ENCODE results near the gene TNFAIP1. TPM values are rescaled to one million over a fixed set of nuclear protein-coding genes. Genes with fewer than 3 reads are reported as not detected.

Gene TNFAIP1
- total RNA-seq, 1 donor from 2014 or later: 59.2 TPM

- H3K9me3 Mint-ChIP-seq (ENCODE audit: unreplicated experiment): no peaks in the 10 kb centered on the region
- no peak overlapping the region for H3K27ac Mint-ChIP-seq (ENCODE audit: unreplicated experiment)
- H3K4me1 Mint-ChIP-seq (ENCODE audit: unreplicated experiment): peaks cover 16% of the 10 kb centered on the region
- H3K27me3 Mint-ChIP-seq (ENCODE audit: unreplicated experiment): no peaks in the 10 kb centered on the region
- TF ChIP-seq CTCF (IDR thresholded peaks at IDR 0.05): no peak
- H3K4me3 Mint-ChIP-seq (ENCODE audit: unreplicated experiment): no peak overlapping the region
- no peaks in the 10 kb centered on the region for H3K36me3 Mint-ChIP-seq (ENCODE audit: unreplicated experiment)
- DNase-seq (ENCODE audit: extremely low spot score, unreplicated experiment): no peak
Measured at GRCh38 chr17:28367641-28368305, 32.2 kb downstream of the TNFAIP1 start.

GRCh38 chr17:28368306-28368831 is 32.8 kb downstream of the TNFAIP1 start:
- H3K27ac Mint-ChIP-seq (ENCODE audit: unreplicated experiment): no peak overlapping the region
- no peaks in the 10 kb centered on the region for H3K36me3 Mint-ChIP-seq (ENCODE audit: unreplicated experiment)
- no peak for DNase-seq (ENCODE audit: extremely low spot score, unreplicated experiment)
- H3K27me3 Mint-ChIP-seq (ENCODE audit: unreplicated experiment): no peaks in the 10 kb centered on the region
- TF ChIP-seq CTCF (IDR thresholded peaks at IDR 0.05): no peak
- peaks cover 22% of the 10 kb centered on the region for H3K4me1 Mint-ChIP-seq (ENCODE audit: unreplicated experiment)
- no peaks in the 10 kb centered on the region for H3K9me3 Mint-ChIP-seq (ENCODE audit: unreplicated experiment)
- no peak overlapping the region for H3K4me3 Mint-ChIP-seq (ENCODE audit: unreplicated experiment)

GRCh38 chr17:28368915-28369683 is 33.5 kb downstream of the TNFAIP1 start:
- TF ChIP-seq CTCF (IDR thresholded peaks at IDR 0.05): no peak
- no peak overlapping the region for H3K4me3 Mint-ChIP-seq (ENCODE audit: unreplicated experiment)

GRCh38 chr17:28369684-28370034 is 34.1 kb downstream of the TNFAIP1 start:
- Mint-ChIP-seq H3K9me3 (ENCODE audit: unreplicated experiment) (no peaks in the 10 kb centered on the region), H3K4me3 (ENCODE audit: unreplicated experiment) (no peak overlapping the region), H3K27me3 (ENCODE audit: unreplicated experiment) (no peaks in the 10 kb centered on the region), H3K4me1 (ENCODE audit: unreplicated experiment) (peaks cover 26% of the 10 kb centered on the region), H3K36me3 (ENCODE audit: unreplicated experiment) (no peaks in the 10 kb centered on the region), H3K27ac (ENCODE audit: unreplicated experiment) (no peak overlapping the region)
- no peak for DNase-seq (ENCODE audit: extremely low spot score, unreplicated experiment)
- no peak for TF ChIP-seq CTCF (IDR thresholded peaks at IDR 0.05)

More at GRCh38 chr17:28368915-28369683, 33.5 kb downstream of the TNFAIP1 start:
- Mint-ChIP-seq H3K9me3 (ENCODE audit: unreplicated experiment) (no peaks in the 10 kb centered on the region), H3K27ac (ENCODE audit: unreplicated experiment) (no peak overlapping the region), H3K27me3 (ENCODE audit: unreplicated experiment) (no peaks in the 10 kb centered on the region), H3K36me3 (ENCODE audit: unreplicated experiment) (no peaks in the 10 kb centered on the region), H3K4me1 (ENCODE audit: unreplicated experiment) (peaks cover 26% of the 10 kb centered on the region)
- DNase-seq (ENCODE audit: extremely low spot score, unreplicated experiment): no peak
